GM19025 (cell line): ENCODE measurements around the gene ZBED4.

ENCODE experiments used
- ATAC-seq: cut with Tn5 transposase; IDR thresholded peaks from one replicate; pipeline ENCODE4 v1.9.1; 2021; ENCODE audit warnings: mild to moderate bottlenecking, low read depth, moderate library complexity; ENCODE audit not compliant: unreplicated experiment

ZBED4 gene

GRCh38 chr22:49899530-49899929 is 45.9 kb downstream of the ZBED4 start:
- no peak for ATAC-seq

DNA sequence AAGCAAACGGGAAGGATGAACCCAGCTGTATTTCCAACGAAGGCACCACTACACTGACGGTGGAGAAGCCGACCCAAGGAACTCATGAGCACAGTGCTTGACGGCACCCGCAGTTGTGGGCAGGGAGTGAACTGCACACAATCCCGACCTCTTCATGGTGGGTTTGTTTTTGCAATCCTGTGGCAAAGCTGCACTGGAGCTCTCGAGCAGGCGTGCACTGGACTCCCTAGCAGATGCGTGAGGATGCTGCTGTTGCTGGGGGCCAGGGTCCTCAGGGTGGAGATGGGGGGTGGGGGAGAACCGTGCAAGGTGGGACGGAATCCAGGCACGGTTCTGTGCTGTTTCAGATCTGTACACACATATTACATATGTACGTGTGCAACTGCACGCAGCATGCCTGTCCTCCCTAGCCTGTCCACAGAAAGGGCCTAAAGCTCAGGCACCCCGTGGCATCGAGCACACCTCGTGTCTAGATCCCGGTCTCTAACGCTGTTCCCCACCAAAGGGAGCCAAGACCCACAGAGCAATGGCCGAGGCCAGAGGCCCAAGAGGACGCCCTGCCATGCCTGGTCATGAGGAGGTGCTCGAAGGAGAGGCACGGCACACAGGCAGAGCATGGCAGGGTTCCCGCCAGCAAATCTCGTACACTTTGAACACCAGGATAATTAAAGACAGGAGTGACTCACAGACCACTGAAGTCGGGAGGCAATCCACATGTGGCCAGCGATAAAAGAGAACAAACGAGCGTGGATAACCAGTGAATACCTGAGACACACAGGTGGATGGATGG is 47.0 kb downstream of the ZBED4 start:
- ATAC-seq = no peak

DNA sequence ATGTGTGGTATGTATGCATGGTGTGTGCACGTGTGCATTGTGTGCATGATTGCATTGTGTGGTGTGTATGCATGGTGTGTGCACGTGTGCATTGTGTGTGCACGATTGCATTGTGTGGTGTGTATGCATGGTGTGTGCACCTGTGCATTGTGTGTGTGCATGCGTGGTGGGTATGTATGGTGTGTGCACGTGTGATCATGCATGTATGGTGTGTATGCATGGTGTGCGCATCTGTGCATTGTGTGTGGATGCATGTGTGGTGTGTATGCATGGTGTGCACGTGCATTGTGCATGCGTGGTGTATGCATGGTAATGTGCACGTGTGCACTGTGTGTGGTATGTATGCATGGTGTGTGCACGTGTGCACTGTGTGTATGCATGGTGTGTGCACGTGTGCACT is 47.8 kb downstream of the ZBED4 start:
- no peak for ATAC-seq

DNA sequence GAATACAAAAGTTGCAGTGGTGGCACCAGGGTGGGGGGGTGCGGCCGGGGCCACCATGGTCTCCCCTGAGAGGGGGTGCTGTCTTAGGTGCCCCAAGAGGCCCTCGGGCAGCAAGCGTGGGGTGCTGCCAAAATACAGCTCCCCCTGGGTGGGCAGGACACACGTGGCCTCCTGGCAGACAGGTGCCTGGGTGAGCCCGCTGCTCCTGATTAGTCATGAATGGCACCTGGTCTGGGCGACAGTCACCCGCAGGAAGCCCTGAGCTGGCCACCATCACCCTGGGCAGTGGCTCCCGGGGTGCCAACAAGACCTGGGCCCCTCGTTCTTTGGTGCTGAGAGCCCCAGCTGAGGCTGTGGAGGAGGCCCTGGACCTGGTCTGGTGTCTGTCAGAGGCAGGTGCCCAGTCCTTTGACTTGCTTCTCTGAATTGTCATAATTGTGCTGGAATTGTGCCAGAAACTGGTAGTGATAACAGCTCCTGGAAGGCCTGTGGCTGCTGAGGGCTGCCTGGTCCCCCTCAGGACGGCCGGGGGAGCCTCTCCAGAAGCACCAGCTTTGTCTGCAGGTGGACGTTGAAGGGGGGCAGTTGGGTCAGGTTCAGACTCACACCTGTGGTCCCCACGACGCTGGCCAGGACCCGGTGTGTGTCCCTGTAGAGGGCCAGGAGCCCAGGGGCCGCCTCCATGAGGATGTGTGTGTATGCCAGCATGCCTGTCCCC is 49.8 kb downstream of the ZBED4 start:
- no peak for ATAC-seq

GRCh38 chr22:49904040-49904369 is 50.4 kb downstream of the ZBED4 start:
- no peak for ATAC-seq

DNA sequence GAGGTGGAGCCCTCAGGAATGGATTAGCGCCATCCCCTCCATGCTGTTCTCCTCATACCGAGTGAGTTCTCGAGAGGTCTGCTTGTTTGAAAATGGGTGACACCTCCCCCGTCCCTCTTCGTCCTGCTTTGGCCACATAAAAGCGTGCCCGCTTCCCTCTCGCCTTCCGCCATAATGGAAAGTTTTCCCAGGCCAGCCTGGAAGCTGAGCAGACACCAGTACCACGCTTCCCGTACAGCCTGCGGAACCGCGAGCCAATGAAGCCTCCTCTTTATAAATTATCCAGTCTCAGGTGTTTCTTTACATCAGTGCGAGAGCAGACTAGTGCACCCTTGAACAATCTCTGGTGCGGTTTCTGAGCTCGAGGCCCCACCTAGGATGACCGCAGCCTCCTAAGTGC is 51.8 kb downstream of the ZBED4 start:
- no peak for ATAC-seq

GRCh38 chr22:49906071-49906798 is 52.6 kb downstream of the ZBED4 start:
- no peak for ATAC-seq

- no peak for ATAC-seq
Measured at GRCh38 chr22:49906799-49907290, 53.2 kb downstream of the ZBED4 start.

DNA sequence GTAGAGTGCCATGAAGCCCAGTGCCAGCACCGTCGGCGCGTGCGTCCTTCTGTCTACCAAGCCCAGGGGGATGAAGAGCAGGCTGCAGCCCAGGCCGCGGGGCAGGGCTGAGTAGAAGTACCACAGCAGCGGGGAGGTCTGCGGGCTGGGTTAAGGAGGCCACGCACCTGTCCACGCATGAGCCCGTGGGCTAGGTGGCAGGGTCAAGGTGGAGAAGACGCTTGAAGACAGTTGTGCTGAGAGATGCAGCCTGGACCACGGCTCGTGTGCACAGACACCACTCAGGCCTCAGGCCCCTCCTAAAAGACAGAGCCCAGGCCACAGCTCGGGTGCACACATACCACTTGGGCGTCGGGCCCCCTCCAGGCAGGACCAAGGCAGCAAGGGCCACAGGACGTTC is 54.2 kb downstream of the ZBED4 start:
- ATAC-seq = no peak

DNA sequence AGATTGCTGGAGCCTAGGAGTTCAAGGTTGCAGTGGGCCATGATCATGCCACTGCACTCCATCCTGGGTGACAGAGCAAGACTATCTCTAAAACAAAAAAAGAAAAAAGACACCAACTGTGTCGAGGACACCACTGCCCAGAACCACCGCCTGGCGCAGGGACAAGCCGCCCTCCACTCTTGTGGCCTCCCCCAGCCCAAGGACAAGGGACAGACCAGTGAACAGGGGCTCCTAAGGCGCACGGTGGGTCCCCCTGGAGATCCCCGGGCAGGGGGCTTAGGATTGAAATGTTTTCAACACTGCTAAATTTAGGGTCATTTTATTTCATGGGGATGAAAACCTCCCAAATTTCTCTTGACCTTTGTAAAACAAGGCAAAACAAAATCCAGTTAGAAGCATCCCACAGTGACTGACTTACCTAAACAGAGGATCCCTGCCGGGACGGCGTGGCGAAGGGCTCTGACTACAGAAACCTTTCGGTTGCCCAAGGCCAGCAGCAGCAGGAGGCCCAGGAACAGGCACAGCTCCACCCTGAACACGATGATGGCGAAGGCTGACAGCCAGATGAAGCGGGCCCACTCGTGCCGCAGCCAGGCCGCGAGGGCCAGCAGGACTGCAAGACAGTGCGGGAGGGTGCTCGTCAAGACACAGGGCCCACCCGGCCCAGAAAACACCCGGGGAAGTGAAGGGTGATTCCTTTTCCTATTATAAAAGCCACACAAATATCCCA is 56.0 kb downstream of the ZBED4 start:
- ATAC-seq = no peak

DNA sequence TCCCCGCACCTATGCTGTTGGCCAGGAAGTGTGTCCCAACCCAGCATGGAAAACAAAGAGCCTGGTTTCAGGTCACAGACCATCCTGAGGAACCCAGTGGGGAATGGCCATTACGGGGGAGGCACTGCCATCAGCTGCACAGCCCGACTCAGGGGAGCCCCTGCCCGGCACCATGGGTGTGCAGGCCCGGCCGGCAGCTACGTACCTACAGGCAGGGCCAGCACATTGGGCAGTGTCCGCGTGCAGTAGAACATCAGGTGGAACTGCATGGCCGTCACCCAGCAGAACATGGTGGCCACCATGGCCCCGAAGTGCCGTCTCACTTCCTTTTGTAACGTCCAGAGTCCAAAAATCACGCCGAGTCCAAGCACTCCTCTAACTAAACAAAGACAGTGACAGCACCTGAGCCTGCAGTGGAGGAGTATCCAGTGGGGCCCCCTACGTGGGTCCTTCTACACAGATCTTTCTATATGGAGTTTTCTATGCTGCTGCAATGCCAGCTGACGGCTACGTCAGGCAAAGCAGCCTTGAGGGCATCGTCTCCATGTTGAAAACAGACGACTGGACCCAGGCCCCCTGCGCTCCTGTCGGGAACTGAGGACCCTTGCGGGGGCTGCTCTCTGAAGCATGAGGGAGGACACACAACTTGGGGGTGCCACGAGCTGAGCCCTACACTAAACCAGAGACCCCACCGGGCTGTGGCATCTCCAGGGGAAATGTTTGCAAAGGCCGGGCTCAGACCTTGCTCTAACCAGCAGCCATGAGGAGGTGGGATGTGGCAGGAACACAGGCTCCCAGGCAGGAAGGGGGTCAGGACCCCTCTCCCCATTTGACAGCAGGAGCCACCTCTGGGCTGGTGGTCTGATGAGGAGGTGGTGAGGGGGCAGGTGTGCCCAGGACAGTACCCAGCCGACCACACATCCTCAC is 56.8 kb downstream of the ZBED4 start:
- ATAC-seq = no peak

GRCh38 chr22:49911881-49912625 is 58.4 kb downstream of the ZBED4 start:
- ATAC-seq = no peak

GRCh38 chr22:49913026-49913425 is 59.4 kb downstream of the ZBED4 start:
- ATAC-seq = no peak

- no peak for ATAC-seq
Measured at GRCh38 chr22:49913446-49913845, 59.8 kb downstream of the ZBED4 start.

DNA sequence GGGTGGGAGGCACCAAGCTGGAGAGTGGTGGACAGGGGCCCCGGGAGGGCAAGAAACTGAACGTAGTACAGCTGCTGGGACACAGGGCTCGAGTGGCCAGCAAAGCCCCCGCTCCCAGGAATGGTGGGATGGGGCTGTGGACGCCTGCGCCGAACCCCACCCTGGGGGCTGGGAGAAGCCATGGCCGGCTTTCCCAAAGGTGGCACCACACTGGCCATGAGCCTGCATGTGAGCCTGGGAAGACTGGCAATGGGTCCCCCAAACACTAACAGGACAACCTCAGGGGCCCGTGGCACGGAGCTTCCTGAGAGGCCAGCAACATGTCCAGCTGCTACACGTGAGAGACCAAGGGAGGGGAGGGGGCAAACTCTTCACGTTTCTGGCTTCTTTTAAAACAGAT is 60.6 kb downstream of the ZBED4 start:
- ATAC-seq = no peak

DNA sequence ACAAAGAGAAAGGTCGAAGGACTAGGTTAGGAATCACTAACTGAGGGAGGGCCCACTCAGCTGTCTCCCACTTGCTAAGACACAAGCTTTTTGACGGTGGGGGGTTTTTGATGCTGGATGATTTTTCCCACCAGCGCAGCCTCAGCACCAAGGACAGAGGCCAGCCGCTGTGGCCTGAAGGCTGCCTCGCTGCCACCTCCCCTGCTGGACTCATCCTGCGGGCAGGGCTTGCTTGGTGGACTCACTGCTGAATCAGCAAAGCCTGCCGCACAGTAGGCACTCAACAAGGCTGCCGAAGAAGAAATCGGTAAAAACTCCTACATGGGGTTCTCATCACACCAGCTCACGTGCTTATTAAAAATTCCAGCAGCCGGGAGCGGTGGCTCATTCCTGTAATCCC is 62.0 kb downstream of the ZBED4 start:
- no peak for ATAC-seq

GRCh38 chr22:49916831-49917230 is 63.2 kb downstream of the ZBED4 start:
- no peak for ATAC-seq

- ATAC-seq = peak; percentile 86
Measured at GRCh38 chr22:49917974-49918910, 64.6 kb downstream of the ZBED4 start, which contains the start of the genes ALG12 and CRELD2. TSS of gene ALG12 (minus strand) at chr22:49918438. CDS start at chr22:49913765, 4,673 bp downstream. TSS of gene CRELD2 (plus strand) at chr22:49918634. CDS start at chr22:49918770, 136 bp downstream.
